ENCODE data around the gene BTG4.

Gene BTG4

DNA sequence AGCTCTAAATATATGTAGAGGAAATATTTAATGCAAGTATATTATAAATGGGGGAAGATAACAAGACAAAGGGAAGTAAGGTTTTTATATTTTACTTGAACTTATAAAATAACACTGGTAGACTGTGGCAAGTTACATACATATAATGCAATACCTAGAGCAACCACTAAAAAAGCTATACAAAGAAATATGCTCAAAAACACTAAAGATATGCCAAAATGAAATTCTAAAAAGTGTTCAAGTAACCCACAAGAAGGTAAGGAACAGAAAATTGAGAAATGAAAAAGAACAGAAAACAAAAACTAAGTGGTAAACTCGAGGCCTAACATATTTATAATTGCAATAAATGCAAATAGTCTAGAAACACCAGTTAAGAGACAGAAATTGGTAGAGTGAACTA lies 32.5 kb downstream of the BTG4 start:
- DNase-seq: no peak

DNA sequence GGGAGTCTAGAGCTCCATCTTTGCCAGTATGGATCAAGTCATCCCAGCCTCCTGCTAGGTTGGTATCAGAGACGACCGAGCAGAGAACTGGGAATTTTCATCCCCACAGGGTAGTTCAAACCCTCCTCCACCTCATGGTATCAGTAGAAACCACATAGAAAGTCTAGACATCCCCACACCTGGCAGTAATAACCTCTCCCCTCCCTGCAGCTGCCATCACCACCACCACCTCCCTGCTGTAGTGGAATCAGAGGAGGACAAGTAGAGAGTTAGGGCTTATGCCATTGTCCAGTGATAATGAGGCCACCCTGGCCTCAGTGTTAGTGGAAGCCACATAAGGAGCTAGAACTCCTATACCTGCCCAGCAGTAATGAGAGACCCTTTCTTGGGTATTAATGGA lies 34.3 kb downstream of the BTG4 start:
- no peak for DNase-seq

DNA sequence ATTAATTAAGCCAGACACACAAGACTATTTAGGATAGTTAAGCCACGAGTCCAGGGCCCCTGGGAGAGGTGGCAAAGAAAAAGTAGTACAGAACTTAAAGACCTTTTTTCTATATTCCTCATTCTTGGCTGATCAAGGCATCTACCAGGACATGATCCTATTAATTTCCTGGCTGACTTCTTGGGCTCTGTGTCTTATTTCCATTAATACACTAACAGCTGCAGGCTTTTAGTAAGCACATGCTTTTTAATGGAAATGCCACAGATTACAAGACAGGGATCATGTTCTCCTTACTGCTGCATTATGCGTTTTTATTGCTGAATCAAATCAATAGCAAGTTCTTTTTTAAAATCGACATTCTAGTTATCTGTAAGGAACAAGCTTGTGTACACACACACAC lies 35.2 kb downstream of the BTG4 start:
- DNase-seq: no peak

DNA sequence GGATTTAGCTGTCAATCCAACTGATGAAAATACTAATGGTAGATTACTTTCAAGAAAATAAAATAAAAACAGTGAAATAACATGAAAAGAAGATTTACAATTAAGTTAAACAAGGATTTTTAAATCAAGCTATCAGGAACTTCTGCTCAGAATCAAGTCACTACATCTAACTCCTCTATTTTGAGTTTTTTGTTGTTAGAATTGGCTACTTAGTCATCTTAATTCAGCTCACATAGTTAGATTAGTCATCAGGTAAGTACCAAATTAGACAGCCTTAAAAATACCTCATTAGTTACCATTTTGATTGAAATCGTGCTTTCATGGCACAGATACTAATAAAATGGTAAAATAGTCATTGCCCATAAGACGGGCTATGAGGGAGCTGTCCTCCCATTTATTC lies 35.8 kb downstream of the BTG4 start:
- DNase-seq: no peak

DNA sequence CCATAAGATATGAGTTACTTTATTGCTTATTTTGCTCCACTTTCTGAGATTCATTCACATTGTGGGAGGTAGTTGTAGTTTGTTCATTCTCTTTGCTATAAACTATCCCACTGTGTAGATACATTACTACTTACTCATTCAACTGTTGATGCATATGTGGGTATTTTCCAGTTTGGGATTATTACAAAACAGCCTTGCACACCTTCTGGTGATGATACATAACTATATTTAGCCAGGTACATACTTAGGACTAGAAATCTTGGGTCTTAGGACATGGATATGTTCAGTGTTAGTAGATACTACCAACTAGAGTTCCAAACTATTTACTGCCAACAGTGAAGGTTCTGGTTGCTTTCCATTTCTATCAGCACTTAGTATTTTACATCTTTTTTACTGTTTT lies 37.8 kb downstream of the BTG4 start:
- DNase-seq: no peak

DNA sequence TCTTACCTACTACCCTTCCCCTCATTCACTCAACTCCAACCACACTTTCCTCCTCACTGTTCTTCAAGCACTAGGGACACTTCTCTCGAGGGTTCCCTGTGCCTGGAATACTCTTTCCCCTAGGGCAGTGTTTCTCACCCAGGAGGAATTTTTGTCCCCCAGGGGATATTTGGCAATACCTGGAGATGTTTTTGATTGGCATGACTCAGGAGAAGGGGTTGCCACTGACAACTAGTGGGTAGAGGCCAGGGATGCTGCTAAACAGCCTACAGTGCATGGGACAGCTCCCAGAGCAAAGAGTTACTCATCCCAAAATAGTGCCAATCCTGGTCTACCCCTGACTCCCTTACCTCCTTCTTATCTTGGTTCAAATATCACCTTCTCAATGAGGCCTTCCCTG lies 40.0 kb downstream of the BTG4 start:
- DNase-seq: no peak

DNA sequence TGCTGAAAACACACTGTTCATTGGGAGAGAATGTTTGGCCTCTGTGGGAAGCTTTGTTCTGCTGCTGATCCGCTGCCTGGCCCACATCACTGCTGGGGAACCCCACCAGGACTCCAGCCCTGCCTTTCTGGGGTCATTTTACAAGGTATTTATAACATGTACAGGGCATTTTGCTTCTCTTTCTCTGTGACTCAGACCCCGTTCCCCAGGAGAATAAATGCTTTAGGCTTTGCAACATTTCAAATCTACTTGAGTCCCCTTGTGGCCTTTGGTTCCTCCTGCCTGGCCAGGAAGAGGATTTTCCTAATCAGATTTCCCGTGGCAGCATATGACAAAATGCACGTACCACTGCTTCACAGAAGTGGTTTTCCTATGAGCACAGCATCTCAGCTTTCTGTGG lies 43.0 kb downstream of the BTG4 start:
- DNase-seq: no peak

DNA sequence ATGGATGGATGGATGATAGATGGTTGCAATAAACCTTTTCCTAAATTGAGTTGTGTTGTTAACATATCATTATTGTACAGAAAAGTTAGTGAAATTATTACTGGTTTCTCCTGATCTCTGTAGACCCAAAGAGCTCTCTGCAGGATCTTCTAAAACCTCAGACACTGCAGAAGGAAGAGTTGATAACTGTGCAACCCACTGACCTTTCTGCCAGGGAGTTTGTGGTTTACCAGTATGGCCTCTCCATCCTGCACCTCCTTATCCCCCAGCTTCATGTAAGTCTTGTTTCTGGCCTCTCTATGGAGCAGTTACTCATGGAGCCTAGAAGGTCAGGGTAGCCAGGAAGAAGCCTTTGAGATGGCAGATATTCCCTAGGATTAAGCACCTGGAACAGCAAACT lies 45.6 kb downstream of the BTG4 start:
- no peak for DNase-seq

DNA sequence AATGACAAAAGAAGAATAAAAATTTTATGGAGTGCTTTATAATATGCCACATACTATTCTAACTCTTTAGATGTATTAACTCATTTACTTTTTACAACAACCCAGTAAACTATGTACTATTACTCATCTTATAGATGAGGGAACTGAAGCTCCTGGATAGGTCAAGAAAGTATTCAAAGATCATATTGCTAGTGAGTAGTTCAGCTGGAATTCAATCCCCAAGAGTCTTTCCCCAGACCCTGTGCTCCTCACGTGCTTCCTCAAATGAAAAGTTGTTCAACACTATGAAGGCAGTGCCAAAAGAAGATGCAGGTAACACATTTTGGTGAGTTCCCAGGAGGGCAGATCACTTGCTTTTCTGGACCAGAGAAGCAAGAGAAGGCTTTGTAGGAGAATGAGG lies 46.8 kb downstream of the BTG4 start:
- no peak for DNase-seq

DNA sequence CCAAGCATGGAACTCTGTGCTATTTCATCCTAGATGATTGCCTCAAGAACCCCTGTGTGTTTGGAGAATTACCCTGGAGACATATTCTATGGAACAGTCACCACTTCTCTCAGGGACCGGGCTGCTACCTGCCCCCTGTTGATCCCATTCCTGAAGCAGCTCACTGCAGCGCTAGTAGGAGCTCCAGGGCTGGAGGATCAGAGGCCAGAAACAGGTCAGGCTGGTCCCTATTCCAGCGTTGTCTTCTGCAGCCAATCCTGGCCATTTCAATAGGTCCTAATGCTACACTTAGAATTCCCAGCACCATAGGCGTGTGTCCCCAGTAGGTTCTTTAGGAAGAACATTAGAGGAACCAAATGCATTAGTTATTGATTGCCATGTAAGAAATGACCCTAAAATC lies 48.9 kb downstream of the BTG4 start:
- DNase-seq: no peak

DNA sequence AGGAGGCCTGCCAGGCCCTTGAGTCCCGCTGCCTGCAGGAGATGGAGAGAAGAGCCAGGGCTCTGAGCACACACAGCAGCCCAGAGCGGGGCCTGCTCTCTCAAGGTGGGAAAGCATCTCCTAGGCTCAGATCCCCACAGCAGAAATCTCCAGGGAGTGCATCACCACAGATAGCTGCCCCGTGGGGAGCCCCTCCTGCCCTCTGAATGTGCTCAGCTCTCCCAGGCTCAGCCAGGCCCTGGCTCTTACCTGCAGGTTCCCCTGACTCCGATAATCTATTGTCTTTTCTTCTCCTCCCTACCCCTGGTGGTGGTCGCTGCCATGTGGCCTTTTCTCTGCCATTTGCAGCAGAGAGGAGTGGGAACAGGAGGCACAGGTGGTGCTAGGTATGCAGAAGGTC lies 49.9 kb downstream of the BTG4 start:
- no peak for DNase-seq

DNA sequence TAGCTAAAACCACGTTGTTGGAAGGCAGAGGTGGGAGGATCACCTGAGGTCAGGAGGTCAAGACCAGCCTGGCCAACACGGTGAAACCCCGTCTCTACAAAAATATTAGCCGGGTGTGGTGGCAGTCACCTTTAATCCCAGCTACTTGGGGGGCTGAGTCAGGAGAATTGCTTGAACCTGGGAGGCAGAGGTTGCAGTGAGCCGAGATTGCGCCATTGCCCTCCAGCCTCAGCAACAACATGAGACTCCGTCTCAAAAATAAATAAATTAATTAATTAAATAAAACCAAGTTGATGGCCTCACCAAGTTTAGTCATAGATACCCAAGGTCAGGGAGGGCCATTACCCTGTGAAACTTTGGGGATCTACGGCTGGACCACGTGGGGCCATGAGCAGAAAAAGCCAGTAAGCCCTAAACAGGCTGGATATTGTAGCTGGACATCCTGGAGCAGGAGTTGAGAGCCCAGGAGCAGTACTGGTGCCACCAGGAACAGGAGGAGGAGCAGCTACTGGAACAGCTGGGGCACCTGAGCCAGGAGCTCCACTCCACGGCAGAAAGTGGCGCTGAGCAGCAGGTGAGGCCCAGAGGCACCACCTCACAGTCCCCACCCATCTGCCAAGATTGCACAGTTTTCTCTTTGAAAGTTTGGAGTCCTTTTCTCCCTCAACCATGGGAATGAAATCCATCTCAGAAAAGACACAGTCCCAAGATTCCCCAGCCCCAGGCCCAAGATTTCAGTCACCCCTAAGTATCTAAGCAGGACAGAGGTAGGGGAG lies 50.5 kb downstream of the BTG4 start:
- DNase-seq: no peak

DNA sequence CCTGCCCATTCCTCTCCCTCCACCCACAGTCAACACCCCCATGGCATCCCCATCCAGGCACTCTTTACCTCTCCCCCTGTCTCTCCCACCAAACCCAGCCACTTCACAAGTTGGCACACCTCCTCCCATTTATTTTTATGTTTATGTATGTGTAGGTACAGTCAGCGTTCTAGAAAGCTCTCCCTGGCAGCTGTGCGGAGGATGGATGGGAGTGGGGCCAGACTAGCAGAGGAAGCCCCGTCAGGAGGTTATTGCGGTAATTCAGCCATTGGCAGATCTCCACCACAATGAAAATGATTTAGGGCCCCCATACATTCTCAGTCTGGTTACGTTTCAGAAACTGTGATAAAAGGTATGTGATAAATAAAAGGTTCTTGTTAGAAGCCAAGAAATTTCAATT lies 51.3 kb downstream of the BTG4 start:
- DNase-seq: no peak

DNA sequence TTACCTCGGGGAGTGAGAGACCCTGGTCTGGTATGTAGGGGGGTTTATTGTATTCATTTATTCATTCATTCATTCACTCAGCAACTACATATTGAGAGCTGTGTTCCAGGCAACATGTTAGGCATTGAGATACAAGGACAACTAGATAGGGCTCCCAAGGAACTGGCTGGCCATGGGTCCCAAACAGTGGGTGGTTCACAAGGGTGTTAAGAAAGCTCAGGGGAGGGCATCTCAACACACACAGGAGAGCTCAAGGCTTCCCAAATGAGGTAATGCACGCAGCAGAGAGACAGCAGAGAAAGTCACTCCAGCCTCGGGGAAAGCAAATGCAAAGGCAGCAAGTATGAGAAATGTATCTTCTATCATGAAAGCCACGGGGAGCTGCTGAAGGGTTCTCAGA lies 51.8 kb downstream of the BTG4 start:
- DNase-seq: no peak

DNA sequence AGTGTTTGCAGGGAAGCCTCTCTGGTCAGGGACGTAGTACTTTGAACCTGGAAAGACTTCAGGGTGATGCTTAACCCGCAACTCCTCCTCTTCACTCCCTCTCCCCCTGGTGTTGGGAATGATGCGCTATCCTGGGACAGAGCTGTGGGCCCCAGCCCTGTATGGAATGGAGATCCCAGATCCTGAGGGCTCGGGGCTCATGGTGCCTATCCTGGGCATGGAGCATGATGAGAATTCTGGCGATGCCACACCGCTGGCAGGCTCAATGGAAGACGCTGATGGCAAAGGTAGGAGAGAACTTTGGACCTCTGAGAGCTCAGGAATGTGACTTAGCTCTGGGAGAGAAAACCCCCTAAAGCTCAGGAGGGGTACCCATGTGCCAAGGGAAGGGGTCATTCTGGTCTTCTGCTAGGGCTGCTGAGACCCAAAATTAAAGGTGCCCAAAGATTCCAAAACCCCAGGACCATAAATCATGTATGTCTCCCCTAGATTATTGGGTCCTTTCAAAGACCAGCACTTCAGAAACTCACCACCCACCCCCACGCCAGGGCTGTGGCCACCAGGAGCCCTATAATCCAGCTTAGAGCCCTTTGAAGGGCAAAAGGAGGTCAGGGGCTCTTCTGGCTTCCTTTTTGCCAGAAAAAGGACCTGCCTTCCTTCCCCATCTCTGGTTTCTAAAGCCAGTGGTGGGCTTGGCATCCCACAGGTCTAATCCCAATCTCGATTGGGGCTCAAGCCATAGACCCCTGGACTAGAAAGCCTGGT lies 52.5 kb downstream of the BTG4 start:
- DNase-seq: no peak

DNA sequence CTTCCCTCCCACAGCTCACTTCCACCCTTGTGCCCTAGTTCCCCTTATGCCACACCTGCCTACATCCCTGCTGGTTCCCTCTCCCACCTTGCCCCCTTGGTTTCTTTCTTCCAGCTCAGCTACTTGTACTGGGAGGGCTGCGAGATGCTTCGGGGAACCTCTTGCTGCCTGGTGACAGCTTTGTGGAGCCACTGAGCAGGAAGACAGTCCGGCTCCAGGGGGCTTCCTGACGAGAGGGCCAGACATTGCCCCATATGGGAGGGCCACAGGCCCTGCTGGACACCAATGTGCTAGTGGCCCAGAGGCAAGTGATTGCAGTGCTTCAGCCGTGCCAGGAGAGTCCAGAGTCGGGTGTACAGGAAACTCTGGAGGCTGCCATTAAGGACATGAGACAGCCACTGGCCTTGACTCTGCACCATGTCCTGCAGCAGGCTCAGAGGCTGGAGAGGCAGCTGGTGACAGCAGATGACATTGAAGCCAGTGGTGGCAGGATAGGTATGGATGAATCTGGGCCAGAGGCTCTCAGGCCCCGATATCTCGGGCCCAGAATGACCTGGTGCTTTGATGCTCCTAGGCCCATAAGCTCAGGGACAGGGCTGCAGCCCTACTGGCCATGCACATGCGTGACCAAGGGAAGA lies 54.3 kb downstream of the BTG4 start:
- no peak for DNase-seq

DNA sequence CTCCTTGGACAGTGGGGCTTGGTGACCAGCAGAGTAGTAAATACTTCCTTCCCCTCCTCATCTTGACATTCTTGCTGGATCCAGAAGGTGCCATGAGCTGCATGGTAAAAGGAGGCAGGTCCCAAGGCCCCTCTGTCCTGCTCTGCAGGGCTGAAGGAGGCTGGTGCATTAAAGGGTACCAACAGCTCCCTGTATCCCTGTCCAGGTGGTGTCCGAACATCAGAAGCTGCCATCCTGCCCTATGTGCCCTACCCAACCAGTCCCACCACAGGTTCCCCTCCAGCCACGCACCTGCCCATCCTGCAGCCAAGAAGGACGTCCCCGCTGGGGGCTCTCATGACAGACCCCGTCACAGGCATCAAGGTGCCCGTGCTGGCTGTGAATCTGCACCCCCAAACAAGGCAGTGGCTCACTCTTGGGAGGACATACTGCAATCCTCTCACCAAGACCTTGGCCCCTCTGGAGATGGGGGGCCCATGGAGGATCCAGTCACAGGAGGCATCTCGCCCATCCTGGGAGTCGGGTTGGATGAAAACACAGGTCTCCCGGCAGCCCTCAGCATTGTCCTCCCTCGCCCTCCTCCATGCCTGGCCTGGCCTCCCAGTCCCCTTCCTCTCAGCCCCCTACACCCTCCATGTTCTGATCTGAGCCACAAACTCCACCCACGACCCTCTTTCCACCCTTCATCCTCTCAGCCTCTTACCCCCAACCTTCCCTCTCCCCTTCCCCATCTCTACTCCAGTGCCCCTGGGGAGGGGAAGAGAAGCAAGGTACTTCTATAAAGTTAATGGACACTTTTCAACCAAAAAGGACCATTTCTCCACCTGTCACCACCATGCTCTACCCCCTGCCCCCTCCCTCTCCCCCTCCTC lies 55.1 kb downstream of the BTG4 start:
- no peak for DNase-seq

DNA sequence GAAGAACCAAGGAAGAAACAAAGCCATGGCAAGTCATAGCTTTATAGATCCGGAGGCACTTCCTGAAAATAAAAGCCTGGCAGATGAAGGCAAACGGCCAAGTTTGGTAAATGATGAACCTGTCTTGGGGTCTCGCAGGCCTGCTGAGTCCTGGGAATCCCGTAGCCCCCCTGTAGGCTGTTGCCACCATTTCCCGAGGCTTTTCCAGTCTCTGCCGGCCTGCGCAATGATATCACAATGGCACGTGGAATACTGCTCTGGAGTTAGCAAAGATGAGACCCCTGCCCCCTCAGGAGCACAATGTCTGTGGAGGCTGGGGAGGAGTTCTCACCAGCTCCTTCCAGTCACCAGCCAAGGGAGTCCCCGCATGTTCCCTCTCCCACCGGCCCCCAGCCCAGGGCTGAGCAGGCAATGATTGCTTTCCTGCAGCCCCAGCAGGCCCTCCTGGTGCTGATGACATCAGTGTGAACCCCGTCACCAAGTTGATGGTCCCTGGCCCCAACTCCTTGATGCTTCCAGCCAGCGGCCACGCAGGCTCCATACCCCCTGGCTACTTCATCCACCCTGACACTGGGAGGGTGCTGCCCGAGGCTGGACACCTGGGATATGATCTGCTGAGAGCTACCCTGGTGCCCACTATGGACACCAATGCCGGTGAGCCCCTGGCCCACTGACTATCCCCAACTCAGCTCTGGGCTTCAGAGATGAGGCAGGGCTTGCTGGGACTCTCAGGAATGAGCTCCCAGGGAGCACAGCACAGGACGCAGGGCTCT lies 55.9 kb downstream of the BTG4 start:
- no peak for DNase-seq

DNA sequence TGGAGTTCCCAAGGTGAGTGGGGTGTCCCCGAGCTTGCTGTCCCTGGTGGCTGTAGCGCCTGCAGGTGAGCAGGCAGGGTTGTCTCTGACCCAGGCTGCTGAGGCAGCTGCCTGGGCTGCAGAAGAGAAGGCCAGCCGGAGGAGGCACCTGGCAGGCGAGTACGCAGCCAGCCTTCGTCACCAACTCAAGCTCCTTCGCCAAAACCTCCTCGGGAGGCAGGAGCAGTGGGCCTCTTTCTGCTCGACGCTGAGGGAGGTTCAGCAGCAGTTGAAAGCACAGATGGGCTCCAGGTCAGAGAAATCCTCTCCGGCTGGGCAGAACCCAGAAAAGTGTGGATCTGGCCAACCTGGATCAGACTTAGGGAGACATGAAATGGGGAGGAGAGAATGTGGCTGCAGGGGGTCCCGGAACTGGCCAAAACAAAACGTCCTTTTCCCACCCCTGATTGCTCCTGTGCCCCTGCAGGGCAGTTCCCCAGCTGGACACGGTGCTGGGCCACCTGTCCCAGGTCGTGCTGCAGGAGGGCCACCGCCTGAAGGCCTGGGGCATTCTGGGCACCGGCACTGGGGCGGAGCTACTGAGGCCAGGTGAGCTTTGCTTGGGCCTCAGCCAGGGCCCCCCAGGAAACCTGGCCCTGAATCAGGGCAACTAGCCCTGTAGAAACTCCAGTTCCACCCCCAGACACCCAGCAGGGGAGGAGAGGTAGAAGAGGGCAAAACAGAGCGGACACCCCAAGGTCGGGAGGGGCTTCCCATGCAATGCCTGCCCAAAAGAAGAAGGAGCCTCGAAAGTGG lies 56.7 kb downstream of the BTG4 start:
- DNase-seq: peak; percentile 51

DNA sequence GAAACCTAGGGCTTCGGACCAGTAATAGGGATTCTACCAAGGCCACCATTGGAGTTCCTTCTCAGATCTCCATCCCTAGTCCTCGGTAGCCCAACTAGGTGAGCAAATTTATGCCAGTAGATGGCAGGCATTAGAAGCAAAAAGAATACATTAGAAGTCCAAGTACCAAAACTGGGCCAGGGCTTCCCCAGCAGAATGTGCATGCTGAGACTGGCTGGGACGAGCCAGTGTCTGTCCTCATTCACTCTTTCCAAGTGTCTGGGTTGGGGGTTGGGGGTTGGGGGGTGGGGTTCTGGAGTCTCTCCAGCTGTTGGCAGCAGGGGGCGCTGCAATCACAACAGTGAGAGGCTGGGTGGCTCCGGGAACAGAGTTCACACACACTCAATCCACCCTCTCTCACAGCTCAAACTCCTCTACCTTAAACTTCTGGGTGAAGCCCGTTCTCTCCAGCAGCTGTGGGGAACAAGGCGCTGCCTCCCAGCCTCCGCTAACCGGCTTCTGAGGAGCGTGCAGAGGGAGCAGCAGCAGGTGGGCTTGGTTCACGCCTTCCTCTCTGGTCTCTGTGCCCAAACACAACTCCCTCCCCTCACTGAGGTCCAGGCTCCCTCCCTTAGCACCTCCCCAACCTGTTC lies 57.5 kb downstream of the BTG4 start:
- peak; percentile 80 for DNase-seq
